PC-3 (cell line): ENCODE data around the gene SRPK3.

Experiments
- EZH2phosphoT487 ChIP-seq: fragments of 300-600 bp; sonication (generic); IDR thresholded peaks from 2 replicates; pipeline ENCODE4 v1.6.1; 2018; ENCODE audit warnings: mild to moderate bottlenecking, antibody characterized with exemption, low read length, borderline replicate concordance
- TF ChIP-seq, protein P1 (sequence below): fragments of 300-600 bp; sonication (generic); conservative IDR thresholded peaks from 2 replicates; pipeline ENCODE4 v1.5.1; 2017; ENCODE audit warnings: antibody characterized with exemption, low read depth, mild to moderate bottlenecking, low read length

DNA sequence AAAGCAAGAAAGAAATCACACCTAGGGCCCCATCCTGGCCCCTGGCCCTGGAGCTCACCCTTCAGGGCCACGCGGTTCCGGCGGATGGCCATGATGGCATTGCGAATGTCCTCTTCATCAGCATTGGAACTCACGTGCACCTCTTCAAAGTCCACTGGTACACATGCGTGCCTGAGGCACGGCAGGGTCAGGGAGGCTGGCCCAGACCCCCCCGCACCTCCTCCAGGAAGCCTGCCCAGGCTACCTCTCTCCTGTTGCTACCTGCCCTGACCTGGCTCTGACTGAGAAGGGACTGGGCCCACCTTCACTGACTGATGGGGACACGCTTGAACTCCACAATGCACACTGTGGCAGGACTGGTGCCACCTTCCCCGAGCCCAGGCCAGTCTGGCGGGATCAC lies 8.8 kb downstream of the SRPK3 start:
- TF ChIP-seq, protein P1, sequence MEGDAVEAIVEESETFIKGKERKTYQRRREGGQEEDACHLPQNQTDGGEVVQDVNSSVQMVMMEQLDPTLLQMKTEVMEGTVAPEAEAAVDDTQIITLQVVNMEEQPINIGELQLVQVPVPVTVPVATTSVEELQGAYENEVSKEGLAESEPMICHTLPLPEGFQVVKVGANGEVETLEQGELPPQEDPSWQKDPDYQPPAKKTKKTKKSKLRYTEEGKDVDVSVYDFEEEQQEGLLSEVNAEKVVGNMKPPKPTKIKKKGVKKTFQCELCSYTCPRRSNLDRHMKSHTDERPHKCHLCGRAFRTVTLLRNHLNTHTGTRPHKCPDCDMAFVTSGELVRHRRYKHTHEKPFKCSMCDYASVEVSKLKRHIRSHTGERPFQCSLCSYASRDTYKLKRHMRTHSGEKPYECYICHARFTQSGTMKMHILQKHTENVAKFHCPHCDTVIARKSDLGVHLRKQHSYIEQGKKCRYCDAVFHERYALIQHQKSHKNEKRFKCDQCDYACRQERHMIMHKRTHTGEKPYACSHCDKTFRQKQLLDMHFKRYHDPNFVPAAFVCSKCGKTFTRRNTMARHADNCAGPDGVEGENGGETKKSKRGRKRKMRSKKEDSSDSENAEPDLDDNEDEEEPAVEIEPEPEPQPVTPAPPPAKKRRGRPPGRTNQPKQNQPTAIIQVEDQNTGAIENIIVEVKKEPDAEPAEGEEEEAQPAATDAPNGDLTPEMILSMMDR = no peak
- TF ChIP-seq EZH2phosphoT487 = no peak
